Activated CD4-positive, alpha-beta T cell treated with anti-CD3 and anti-CD28 coated beads, Interleukin-2, Interleukin-6, amounts not matched to agents 100 ng/mL and 50 ng/mL, durations not matched to agents 16 hours and 8 hours (primary cell): ENCODE results near the gene AIFM3.
A peak's percentile ranks its signal among the peaks of the same experiment; 100 is the strongest.

Experiments
- DNase-seq: peaks from one replicate; pipeline ENCODE4 v3.0.0-alpha.2; 2020

AIFM3 gene

GRCh38 chr22:20977019-20977418, 10.0 kb downstream of the AIFM3 start:
- DNase-seq = no peak

GRCh38 chr22:20977516-20978170, 10.6 kb downstream of the AIFM3 start:
- no peak for DNase-seq

GRCh38 chr22:20978419-20978818, 11.4 kb downstream of the AIFM3 start:
- DNase-seq = no peak

- peak; percentile 62 for DNase-seq
These were observed 12.3 kb downstream of the AIFM3 start for GRCh38 chr22:20979243-20979809.

GRCh38 chr22:20979940-20980453, 12.9 kb downstream of the AIFM3 start:
- DNase-seq = no peak

- DNase-seq = no peak
These were observed 13.5 kb downstream of the AIFM3 start for GRCh38 chr22:20980523-20980922.

GRCh38 chr22:20980938-20981722, 14.1 kb downstream of the AIFM3 start:
- no peak for DNase-seq

- DNase-seq = peak; percentile 82
These were observed 14.9 kb downstream of the AIFM3 start, which contains the start of gene LZTR1 for GRCh38 chr22:20981787-20982562. Gene LZTR1 (plus strand): TSS chr22:20982297. CDS start chr22:20982372, 75 bp downstream.

GRCh38 chr22:20982563-20982882, 15.5 kb downstream of the AIFM3 start:
- no peak for DNase-seq

GRCh38 chr22:20983081-20983771, 16.2 kb downstream of the AIFM3 start:
- DNase-seq = no peak

GRCh38 chr22:20985720-20986119, 18.7 kb downstream of the AIFM3 start:
- no peak for DNase-seq

GRCh38 chr22:20986365-20986764, 19.3 kb downstream of the AIFM3 start:
- no peak for DNase-seq

GRCh38 chr22:20987375-20987774, 20.3 kb downstream of the AIFM3 start:
- no peak for DNase-seq

- no peak for DNase-seq
These were observed 21.7 kb downstream of the AIFM3 start for GRCh38 chr22:20988573-20989322.

GRCh38 chr22:20989323-20990138, 22.5 kb downstream of the AIFM3 start:
- DNase-seq = no peak

GRCh38 chr22:20990184-20991180, 23.4 kb downstream of the AIFM3 start:
- no peak for DNase-seq

- no peak for DNase-seq
These were observed 24.4 kb downstream of the AIFM3 start for GRCh38 chr22:20991252-20992055.

- DNase-seq = no peak
These were observed 25.0 kb downstream of the AIFM3 start for GRCh38 chr22:20992056-20992442.
